ENCODE data around the gene PATL2.
A peak's percentile ranks its signal among the peaks of the same experiment; 100 is the strongest.
"Not testable (repeated sequence)": the region's sequence is repeated elsewhere in the genome, so short reads cannot be mapped to it uniquely, and the experiment has no call there.

PATL2 gene

DNA sequence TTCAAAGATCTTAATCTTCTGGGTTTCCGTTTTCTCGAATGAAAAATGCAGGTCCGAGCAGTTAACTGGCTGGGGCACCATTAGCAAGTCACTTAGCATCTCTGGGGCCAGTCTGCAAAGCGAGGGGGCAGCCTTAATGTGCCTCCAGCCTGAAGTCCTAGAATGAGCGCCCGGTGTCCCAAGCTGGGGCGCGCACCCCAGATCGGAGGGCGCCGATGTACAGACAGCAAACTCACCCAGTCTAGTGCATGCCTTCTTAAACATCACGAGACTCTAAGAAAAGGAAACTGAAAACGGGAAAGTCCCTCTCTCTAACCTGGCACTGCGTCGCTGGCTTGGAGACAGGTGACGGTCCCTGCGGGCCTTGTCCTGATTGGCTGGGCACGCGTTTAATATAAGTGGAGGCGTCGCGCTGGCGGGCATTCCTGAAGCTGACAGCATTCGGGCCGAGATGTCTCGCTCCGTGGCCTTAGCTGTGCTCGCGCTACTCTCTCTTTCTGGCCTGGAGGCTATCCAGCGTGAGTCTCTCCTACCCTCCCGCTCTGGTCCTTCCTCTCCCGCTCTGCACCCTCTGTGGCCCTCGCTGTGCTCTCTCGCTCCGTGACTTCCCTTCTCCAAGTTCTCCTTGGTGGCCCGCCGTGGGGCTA is at the start of gene PATL2, which contains the start of gene B2M:
Gene PATL2, minus strand, starts transcription at position 228 of the 647 bp plus-strand sequence. CDS start 34,833 bp downstream, outside the sequence.
Gene B2M, plus strand, starts transcription at position 422 of the 647 bp plus-strand sequence. Its CDS starts 30 bp downstream, at position 452.
- peak; percentile 95 for DNase-seq (ENCODE audit: low read depth)
- H3K4me3 ChIP-seq (ENCODE audit: low read depth, low read length) = peak within 1 kb of the TSS; percentile 89
- TF ChIP-seq CTCF (IDR thresholded peaks at IDR 0.05; ENCODE audit: low read depth, low read length, missing control alignments) = no peak

DNA sequence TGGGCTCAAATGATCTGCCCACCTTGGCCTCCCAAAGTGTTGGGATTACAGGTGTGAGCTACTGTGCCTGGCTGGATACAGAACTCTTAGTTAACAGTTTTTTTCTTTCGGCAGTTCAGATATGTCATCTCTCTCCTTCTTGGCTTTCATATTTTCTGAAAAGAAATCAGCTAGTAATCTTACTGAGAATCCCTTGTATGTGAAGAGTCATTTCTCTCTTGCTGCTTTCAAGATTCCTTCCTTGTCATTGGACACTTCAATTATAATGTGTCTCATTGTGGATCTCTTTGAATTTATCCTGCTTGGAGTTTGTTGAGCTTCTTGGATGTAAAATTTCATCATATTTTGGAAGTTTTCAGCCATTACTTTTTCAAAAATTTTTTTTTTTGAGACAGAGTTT is 42.2 kb upstream of the PATL2 start:
- no peak overlapping the region for H3K4me3 ChIP-seq (ENCODE audit: low read depth, low read length)
- no peak for TF ChIP-seq CTCF (IDR thresholded peaks at IDR 0.05; ENCODE audit: low read depth, low read length, missing control alignments)
- DNase-seq (ENCODE audit: low read depth) = no peak

DNA sequence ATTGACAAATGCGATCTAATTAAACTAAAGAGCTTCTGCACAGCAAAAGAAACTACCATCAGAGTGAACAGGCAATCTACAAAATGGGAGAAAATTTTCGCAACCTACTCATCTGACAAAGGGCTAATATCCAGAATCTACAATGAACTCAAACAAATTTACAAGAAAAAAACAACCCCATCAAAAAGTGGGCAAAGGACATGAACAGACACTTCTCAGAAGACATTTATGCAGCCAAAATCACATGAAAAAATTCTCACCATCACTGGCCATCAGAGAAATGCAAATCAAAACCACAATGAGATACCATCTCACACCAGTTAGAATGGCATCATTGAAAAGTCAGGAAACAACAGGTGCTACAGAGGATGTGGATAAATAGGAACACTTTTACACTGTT is 32.3 kb upstream of the PATL2 start:
- not testable (repeated sequence) for DNase-seq (ENCODE audit: low read depth); H3K4me3 ChIP-seq (ENCODE audit: low read depth, low read length)

DNA sequence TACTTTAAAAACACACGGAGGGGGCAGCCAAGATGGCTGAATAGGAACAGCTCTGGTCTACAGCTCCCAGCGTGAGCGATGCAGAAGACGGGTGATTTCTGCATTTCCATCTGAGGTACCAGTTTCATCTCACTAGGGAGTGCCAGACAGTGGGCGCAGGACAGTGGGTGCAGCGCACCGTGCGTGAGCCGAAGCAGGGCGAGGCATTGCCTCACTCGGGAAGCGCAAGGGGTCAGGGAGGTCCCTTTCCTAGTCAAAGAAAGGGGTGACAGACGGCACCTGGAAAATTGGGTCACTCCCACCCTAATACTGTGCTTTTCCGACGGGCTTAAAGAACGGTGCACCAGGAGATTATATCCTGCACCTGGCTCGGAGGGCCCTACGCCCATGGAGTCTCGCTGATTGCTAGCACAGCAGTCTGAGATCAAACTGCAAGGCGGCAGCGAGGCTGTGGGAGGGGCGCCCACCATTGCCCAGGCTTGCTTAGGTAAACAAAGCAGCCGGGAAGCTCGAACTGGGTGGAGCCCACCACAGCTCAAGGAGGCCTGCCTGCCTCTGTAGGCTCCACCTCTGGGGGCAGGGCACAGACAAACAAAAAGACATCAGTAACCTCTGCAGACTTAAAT is 28.2 kb upstream of the PATL2 start:
- not testable (repeated sequence) for H3K4me3 ChIP-seq (ENCODE audit: low read depth, low read length); DNase-seq (ENCODE audit: low read depth)

DNA sequence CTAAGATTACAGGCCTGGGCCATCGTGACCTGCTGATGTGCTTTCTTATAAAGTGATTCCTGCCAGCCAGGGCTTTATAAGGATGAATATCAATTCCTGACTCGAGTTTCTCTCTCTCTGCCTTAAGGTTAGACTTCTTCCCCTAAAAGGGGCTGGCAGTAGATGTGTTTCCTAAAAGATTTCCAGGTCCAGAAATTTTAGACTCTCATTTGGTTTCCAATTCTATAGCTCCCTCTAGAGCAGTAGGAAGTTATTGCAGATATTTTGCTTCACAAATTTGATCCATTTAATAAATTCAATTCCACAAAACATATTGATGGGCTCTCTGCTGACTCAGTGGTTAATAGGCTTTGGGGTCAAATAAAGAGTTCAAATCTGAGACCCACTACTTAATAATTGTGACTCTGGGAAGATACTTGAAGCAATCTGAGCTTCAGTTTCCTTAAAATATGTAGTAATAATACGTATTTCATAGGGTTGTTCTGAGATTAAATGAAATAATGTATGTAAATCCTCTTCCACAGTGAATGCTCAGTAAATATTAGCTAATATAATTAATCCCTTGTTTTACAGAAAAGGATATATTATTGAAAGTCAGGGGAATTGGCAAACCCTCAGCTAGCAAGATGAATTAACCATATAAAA is 27.3 kb upstream of the PATL2 start:
- peak overlapping the region; percentile 59; the same call in 1 of the 2 replicates for H3K4me3 ChIP-seq (ENCODE audit: low read depth, low read length)
- TF ChIP-seq CTCF (IDR thresholded peaks at IDR 0.05; ENCODE audit: low read depth, low read length, missing control alignments) = peak; percentile 58
- DNase-seq (ENCODE audit: low read depth) = no peak

DNA sequence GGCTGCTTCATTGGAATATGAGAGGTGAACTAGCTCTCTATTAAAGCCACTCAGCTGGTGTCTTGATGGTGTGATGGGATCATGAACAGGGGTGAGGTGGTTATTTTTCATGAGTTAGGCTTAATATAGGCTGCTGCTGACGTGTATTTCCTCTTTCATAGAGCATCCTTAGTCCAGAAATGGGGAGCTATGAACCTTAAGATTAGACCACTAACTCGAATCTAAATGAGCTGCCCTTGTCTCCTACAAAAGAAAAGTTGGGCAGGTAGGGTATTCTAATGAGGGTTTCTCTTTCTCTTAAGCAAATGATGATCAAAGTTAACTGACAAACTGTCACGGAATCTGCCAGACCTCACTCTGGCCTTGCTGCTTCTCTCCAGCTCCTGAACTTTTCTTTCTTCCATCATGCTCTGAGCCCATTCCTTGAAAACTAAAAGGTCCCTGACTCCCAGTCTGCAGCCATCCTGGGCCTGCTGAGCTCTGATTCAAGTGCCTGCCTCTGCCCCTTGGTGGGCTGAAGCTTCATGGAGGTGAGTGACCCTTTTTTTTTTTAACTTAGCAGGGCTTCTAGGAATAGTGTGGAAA is 25.1 kb upstream of the PATL2 start, which contains the start of gene TRIM69:
Gene TRIM69, plus strand, starts transcription at position 348 of the 585 bp plus-strand sequence. Its CDS starts 177 bp downstream, at position 525.
- H3K4me3 ChIP-seq (ENCODE audit: low read depth, low read length) = peak within 1 kb of the TSS; percentile 59
- TF ChIP-seq CTCF (IDR thresholded peaks at IDR 0.05; ENCODE audit: low read depth, low read length, missing control alignments) = no peak
- DNase-seq (ENCODE audit: low read depth) = no peak

- DNase-seq (ENCODE audit: low read depth) = no peak
- no peak for TF ChIP-seq CTCF (IDR thresholded peaks at IDR 0.05; ENCODE audit: low read depth, low read length, missing control alignments)
- peak overlapping the region; percentile 57 for H3K4me3 ChIP-seq (ENCODE audit: low read depth, low read length)
Observed at GRCh38 chr15:44735482-44736180, 24.5 kb upstream of the PATL2 start.
